Ramos (cell line): Measurements from ENCODE around the gene C1orf185.
"Not testable (repeated sequence)": the region's sequence is repeated elsewhere in the genome, so short reads cannot be mapped to it uniquely, and the experiment has no call there.

ENCODE experiments used
- in situ Hi-C: fragments of 300-500 bp; cut with MboI; formaldehyde crosslinking; loops from one replicate; pipeline ENCODE4 v1.14.3; 2022; ENCODE audit warnings: low sequenced_read_pairs; ENCODE audit not compliant: unreplicated experiment

The C1orf185 gene

GRCh38 chr1:51127152-51127551, 25.1 kb downstream of the C1orf185 start:
- in situ Hi-C loops, result not testable (repeated sequence)

GRCh38 chr1:51131185-51131584, 29.2 kb downstream of the C1orf185 start:
- in situ Hi-C loops, result no loop called here

GRCh38 chr1:51133045-51133444, 31.0 kb downstream of the C1orf185 start:
- in situ Hi-C loops, result no loop called here

GRCh38 chr1:51137696-51138095, 35.7 kb downstream of the C1orf185 start:
- in situ Hi-C loops, result not testable (repeated sequence)

GRCh38 chr1:51139474-51139873, 37.4 kb downstream of the C1orf185 start:
- in situ Hi-C loops, result no loop called here

- in situ Hi-C loops, result no loop called here
These were observed 45.4 kb downstream of the C1orf185 start for GRCh38 chr1:51147394-51147793.

GRCh38 chr1:51154776-51155175, 52.7 kb downstream of the C1orf185 start:
- in situ Hi-C loops, result no loop called here

GRCh38 chr1:51156752-51157151, 54.7 kb downstream of the C1orf185 start:
- in situ Hi-C loops, result no loop called here

- in situ Hi-C loops, result no loop called here
These were observed 55.4 kb downstream of the C1orf185 start for GRCh38 chr1:51157395-51157794.

- in situ Hi-C loops, result no loop called here
These were observed 56.2 kb downstream of the C1orf185 start for GRCh38 chr1:51158263-51158662.

- in situ Hi-C loops, result not testable (repeated sequence)
These were observed 60.5 kb downstream of the C1orf185 start for GRCh38 chr1:51162560-51162959.

- in situ Hi-C loops, result no loop called here
These were observed 63.5 kb downstream of the C1orf185 start for GRCh38 chr1:51165540-51165939.

GRCh38 chr1:51168266-51168845, 66.3 kb downstream of the C1orf185 start:
- in situ Hi-C loops, result no loop called here

- in situ Hi-C loops, result no loop called here
These were observed 66.9 kb downstream of the C1orf185 start for GRCh38 chr1:51168936-51169335.

GRCh38 chr1:51170342-51170741, 68.3 kb downstream of the C1orf185 start:
- in situ Hi-C loops, result no loop called here

- in situ Hi-C loops, result no loop called here
These were observed 70.8 kb downstream of the C1orf185 start for GRCh38 chr1:51172811-51173210.

GRCh38 chr1:51175278-51175677, 73.2 kb downstream of the C1orf185 start:
- in situ Hi-C loops, result loop anchor here (25.0 kb wide), 2 partner anchors 388 to 813 kb away; no protein-coding TSS in a partner anchor

GRCh38 chr1:51177988-51178387, 76.0 kb downstream of the C1orf185 start:
- in situ Hi-C loops, result loop anchor here (25.0 kb wide), 2 partner anchors 391 to 816 kb away; no protein-coding TSS in a partner anchor

- in situ Hi-C loops, result loop anchor here (25.0 kb wide), 2 partner anchors 401 to 826 kb away; no protein-coding TSS in a partner anchor
These were observed 86.2 kb downstream of the C1orf185 start for GRCh38 chr1:51188230-51188629.

GRCh38 chr1:51189421-51190073, 87.5 kb downstream of the C1orf185 start:
- in situ Hi-C loops, result loop anchor here (25.0 kb wide), 2 partner anchors 402 to 827 kb away; no protein-coding TSS in a partner anchor

- in situ Hi-C loops, result loop anchor here (25.0 kb wide), 2 partner anchors 404 to 829 kb away; no protein-coding TSS in a partner anchor
These were observed 88.9 kb downstream of the C1orf185 start for GRCh38 chr1:51190961-51191360.
